Measurements from ENCODE around the gene PKNOX2.

DNA sequence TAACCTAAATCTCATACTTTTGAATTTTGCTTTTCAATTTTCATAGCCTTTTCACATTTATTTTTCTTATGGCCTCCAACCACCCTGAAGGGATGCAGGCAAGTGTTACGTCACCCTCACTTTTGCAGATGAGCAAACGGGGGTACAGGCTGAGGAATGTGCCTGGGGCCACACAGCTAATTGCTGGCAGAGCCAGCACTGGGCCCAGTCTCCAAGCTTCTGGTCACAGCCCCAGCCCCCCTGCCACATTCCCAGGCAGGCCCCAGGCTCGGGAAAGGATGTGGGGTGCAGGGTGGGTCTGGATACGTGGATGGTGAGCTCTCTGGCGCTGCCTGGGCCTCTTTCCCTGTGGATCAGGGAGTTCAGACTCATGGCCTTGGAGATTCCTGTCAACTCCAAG, 138.6 kb downstream of the PKNOX2 start:
- TF ChIP-seq CTCF (IDR thresholded peaks at IDR 0.05) (no peak), POLR2A (IDR thresholded peaks at IDR 0.05) (no peak)
